Measurements from ENCODE around the gene TBC1D10A.

The TBC1D10A gene

DNA sequence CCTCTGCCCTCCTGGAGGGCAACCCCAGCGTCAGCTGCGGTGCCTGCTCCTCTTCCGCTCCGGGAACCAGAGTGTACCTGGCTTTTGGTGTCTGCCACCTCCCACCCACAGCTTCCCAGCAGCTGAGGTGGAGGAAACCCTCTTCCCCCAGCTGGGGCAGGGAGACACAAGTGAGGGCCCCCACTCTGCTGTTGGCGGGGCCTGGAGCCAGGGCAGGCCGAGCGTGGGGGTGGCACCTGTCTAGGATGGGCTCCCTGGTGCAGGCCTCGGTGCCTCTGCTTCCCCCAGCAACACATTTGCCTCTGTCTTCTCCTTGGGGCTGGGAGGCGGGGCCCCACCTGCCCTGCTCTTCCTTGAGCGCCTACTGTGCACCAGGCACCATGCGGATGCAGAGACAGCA lies 66.5 kb downstream of the TBC1D10A start:
- Histone ChIP-seq H3K9me2 (replicated peaks; ENCODE audit: low read depth, low read length) (no peaks in the 10 kb centered on the region), H3K27me3 (ENCODE audit: insufficient read depth, low read length, poor library complexity, severe bottlenecking) (no peaks in the 10 kb centered on the region), H3K9me3 (ENCODE audit: insufficient read depth, low read depth, low read length) (no peaks in the 10 kb centered on the region), H3K79me2 (ENCODE audit: insufficient read depth, low read length) (peaks cover under 1% of the 10 kb centered on the region; the same call in 1 of the 2 replicates), H4K20me1 (ENCODE audit: insufficient read depth, low read length, poor library complexity, severe bottlenecking) (no peaks in the 10 kb centered on the region), H3K9ac (ENCODE audit: low read depth, low read length, poor library complexity, severe bottlenecking) (no peak overlapping the region), H3K4me3 (ENCODE audit: low read length, poor library complexity, severe bottlenecking) (no peak overlapping the region), H3F3A (ENCODE audit: low read depth) (no peaks in the 10 kb centered on the region), H3K4me1 (ENCODE audit: insufficient read depth, low read length, poor library complexity, severe bottlenecking) (peaks cover 11% of the 10 kb centered on the region), H2AFZ (ENCODE audit: low read length) (no peak overlapping the region), H3K36me3 (ENCODE audit: insufficient read depth, low read length) (no peaks in the 10 kb centered on the region), H3K4me2 (ENCODE audit: low read depth, low read length, poor library complexity, severe bottlenecking) (no peak overlapping the region)
- TF ChIP-seq CTCF (conservative IDR thresholded peaks at IDR 0.05; ENCODE audit: low read length) (no peak), EZH2phosphoT487 (IDR thresholded peaks at IDR 0.05; ENCODE audit: borderline replicate concordance) (no peak)

GRCh38 chr22:30254314-30254713 lies 72.4 kb downstream of the TBC1D10A start:
- H3K9me2 ChIP-seq (replicated peaks; ENCODE audit: low read depth, low read length) = no peaks in the 10 kb centered on the region
- TF ChIP-seq CTCF (conservative IDR thresholded peaks at IDR 0.05; ENCODE audit: low read length) = no peak
- TF ChIP-seq EZH2phosphoT487 (IDR thresholded peaks at IDR 0.05; ENCODE audit: borderline replicate concordance) = no peak
- H3K36me3 ChIP-seq (ENCODE audit: insufficient read depth, low read length) = no peaks in the 10 kb centered on the region
- H3K9me3 ChIP-seq (ENCODE audit: insufficient read depth, low read depth, low read length) = no peaks in the 10 kb centered on the region
- peaks cover 21% of the 10 kb centered on the region for H3K4me1 ChIP-seq (ENCODE audit: insufficient read depth, low read length, poor library complexity, severe bottlenecking)
- H2AFZ ChIP-seq (ENCODE audit: low read length) = no peak overlapping the region
- no peaks in the 10 kb centered on the region for H4K20me1 ChIP-seq (ENCODE audit: insufficient read depth, low read length, poor library complexity, severe bottlenecking)
- no peak overlapping the region for H3K4me3 ChIP-seq (ENCODE audit: low read length, poor library complexity, severe bottlenecking)
- H3K27me3 ChIP-seq (ENCODE audit: insufficient read depth, low read length, poor library complexity, severe bottlenecking) = no peaks in the 10 kb centered on the region
- no peaks in the 10 kb centered on the region for H3F3A ChIP-seq (ENCODE audit: low read depth)
- peak overlapping the region; percentile 56 for H3K9ac ChIP-seq (ENCODE audit: low read depth, low read length, poor library complexity, severe bottlenecking)
- H3K4me2 ChIP-seq (ENCODE audit: low read depth, low read length, poor library complexity, severe bottlenecking) = peak overlapping the region; percentile 41
- no peaks in the 10 kb centered on the region for H3K79me2 ChIP-seq (ENCODE audit: insufficient read depth, low read length)

GRCh38 chr22:30253205-30253852 lies 73.4 kb downstream of the TBC1D10A start:
- Histone ChIP-seq H3K4me1 (ENCODE audit: insufficient read depth, low read length, poor library complexity, severe bottlenecking) (peaks cover 27% of the 10 kb centered on the region), H3K27me3 (ENCODE audit: insufficient read depth, low read length, poor library complexity, severe bottlenecking) (no peaks in the 10 kb centered on the region), H3K4me3 (ENCODE audit: low read length, poor library complexity, severe bottlenecking) (no peak overlapping the region), H3K79me2 (ENCODE audit: insufficient read depth, low read length) (no peaks in the 10 kb centered on the region), H3K36me3 (ENCODE audit: insufficient read depth, low read length) (no peaks in the 10 kb centered on the region), H3F3A (ENCODE audit: low read depth) (no peaks in the 10 kb centered on the region), H3K9me2 (replicated peaks; ENCODE audit: low read depth, low read length) (no peaks in the 10 kb centered on the region), H4K20me1 (ENCODE audit: insufficient read depth, low read length, poor library complexity, severe bottlenecking) (no peaks in the 10 kb centered on the region), H2AFZ (ENCODE audit: low read length) (peak overlapping the region; percentile 51), H3K9ac (ENCODE audit: low read depth, low read length, poor library complexity, severe bottlenecking) (peak overlapping the region; percentile 56), H3K9me3 (ENCODE audit: insufficient read depth, low read depth, low read length) (no peaks in the 10 kb centered on the region), H3K4me2 (ENCODE audit: low read depth, low read length, poor library complexity, severe bottlenecking) (peak overlapping the region; percentile 41)
- no peak for TF ChIP-seq EZH2phosphoT487 (IDR thresholded peaks at IDR 0.05; ENCODE audit: borderline replicate concordance)
- no peak for TF ChIP-seq CTCF (conservative IDR thresholded peaks at IDR 0.05; ENCODE audit: low read length)
